Cardiac muscle cell (in vitro differentiated cells and primary cell): Measurements from ENCODE around the gene N4BP2L2. TPM values are rescaled to one million over a fixed set of nuclear protein-coding genes. Genes with fewer than 3 reads are reported as not detected.

Source experiments
- DNase-seq, 2 donors: peaks; one replicate each; pipeline versions ENCODE4 v3.0.0 to v3.0.0-alpha.2; 2010 to 2017; ENCODE audit warnings: low read depth in 1 of 2, low spot score in 1 of 2
- H3K27ac ChIP-seq: fragments of 200-600 bp; sonication (generic); 2 replicates; pipeline ENCODE4 v1.5.1; 2016
- H3K27me3 ChIP-seq: fragments of 200-600 bp; sonication (generic); 2 replicates; pipeline ENCODE4 v1.6.0; 2016; ENCODE audit warnings: control low read depth
- H3K36me3 ChIP-seq: fragments of 200-600 bp; sonication (generic); 2 replicates; pipeline ENCODE4 v1.5.1; 2016; ENCODE audit warnings: control low read depth
- H3K4me1 ChIP-seq: fragments of 200-600 bp; sonication (generic); 2 replicates; pipeline ENCODE4 v1.8.1; 2017; ENCODE audit warnings: low read depth, mild to moderate bottlenecking, mixed run types
- H3K4me3 ChIP-seq: fragments of 200-600 bp; sonication (generic); 2 replicates; pipeline ENCODE4 v1.5.1; 2016; ENCODE audit warnings: mild to moderate bottlenecking
- H3K9me3 ChIP-seq: fragments of 200-600 bp; sonication (generic); 2 replicates; pipeline ENCODE4 v1.5.1; 2017; ENCODE audit warnings: low read depth, mild to moderate bottlenecking, control low read depth
- CTCF ChIP-seq: IDR thresholded peaks from 2 replicates; pipeline ENCODE4 v1.5.1; 2012; ENCODE audit warnings: low read depth, mild to moderate bottlenecking, low read length
- polyA plus RNA-seq: library from polyadenylated mRNA; unstranded; fragments of >200 nt; fragmentation: Nextera tagmentation; extraction: Ambion mirVana; gene quantifications from 2 replicates; pipeline ENCODE4 v1.2.1, GENCODE V29; 2016
- total RNA-seq: library from RNA; depleted of rRNA; stranded (reverse); fragments of >200 nt; gene quantifications from 2 replicates; pipeline ENCODE4 v1.2.3, GENCODE V29; 2016

N4BP2L2 gene
- total and polyA plus RNA-seq, 2 experiments from 2014 or later = 96.8 to 137 TPM

- no peaks in the 10 kb centered on the region for H3K36me3 ChIP-seq
- no peak for TF ChIP-seq CTCF
- no peaks in the 10 kb centered on the region for H3K27me3 ChIP-seq
- no peak overlapping the region for H3K4me3 ChIP-seq
- H3K27ac ChIP-seq = no peak overlapping the region
- H3K9me3 ChIP-seq = no peaks in the 10 kb centered on the region
- DNase-seq = no peak
- no peaks in the 10 kb centered on the region for H3K4me1 ChIP-seq
Measured at GRCh38 chr13:32495429-32495828, 43.2 kb downstream of the N4BP2L2 start.

- Histone ChIP-seq H3K4me3 (no peak overlapping the region), H3K27me3 (no peaks in the 10 kb centered on the region), H3K9me3 (no peaks in the 10 kb centered on the region), H3K27ac (no peak overlapping the region), H3K4me1 (no peaks in the 10 kb centered on the region), H3K36me3 (no peaks in the 10 kb centered on the region)
- TF ChIP-seq CTCF = no peak
- DNase-seq = no peak
Measured at GRCh38 chr13:32491028-32491427, 47.6 kb downstream of the N4BP2L2 start.

- no peaks in the 10 kb centered on the region for H3K27me3 ChIP-seq
- H3K36me3 ChIP-seq = no peaks in the 10 kb centered on the region
- DNase-seq = no peak
- TF ChIP-seq CTCF = no peak
- H3K4me3 ChIP-seq = no peak overlapping the region
- H3K9me3 ChIP-seq = no peaks in the 10 kb centered on the region
- H3K27ac ChIP-seq = no peak overlapping the region
- peaks cover 3% of the 10 kb centered on the region for H3K4me1 ChIP-seq
Measured at GRCh38 chr13:32476892-32477291, 61.7 kb downstream of the N4BP2L2 start.

- Histone ChIP-seq H3K4me3 (no peak overlapping the region), H3K27ac (no peak overlapping the region), H3K4me1 (peaks cover 6% of the 10 kb centered on the region), H3K36me3 (no peaks in the 10 kb centered on the region), H3K9me3 (no peaks in the 10 kb centered on the region), H3K27me3 (no peaks in the 10 kb centered on the region)
- TF ChIP-seq CTCF = no peak
- DNase-seq = no peak
Measured at GRCh38 chr13:32476021-32476731, 62.4 kb downstream of the N4BP2L2 start.

GRCh38 chr13:32474999-32475792 is 63.4 kb downstream of the N4BP2L2 start:
- H3K4me1 ChIP-seq = peaks cover 6% of the 10 kb centered on the region
- H3K9me3 ChIP-seq = no peaks in the 10 kb centered on the region

More at GRCh38 chr13:32474999-32475792, 63.4 kb downstream of the N4BP2L2 start:
- H3K4me3 ChIP-seq = no peak overlapping the region
- DNase-seq = no peak
- H3K27ac ChIP-seq = no peak overlapping the region
- TF ChIP-seq CTCF = no peak
- no peaks in the 10 kb centered on the region for H3K36me3 ChIP-seq
- H3K27me3 ChIP-seq = no peaks in the 10 kb centered on the region
